SK-N-MC (cell line): ENCODE measurements around the gene KPNB1.
"Not testable (repeated sequence)": the region's sequence is repeated elsewhere in the genome, so short reads cannot be mapped to it uniquely, and the experiment has no call there.

Source experiments
- FOXP2 ChIP-seq: optimal IDR thresholded peaks from 2 replicates; pipeline ENCODE3; 2011; ENCODE audit warnings: mild to moderate bottlenecking, moderate library complexity; ENCODE audit not compliant: insufficient read depth; ENCODE audit errors: extremely low read length, control extremely low read depth
- POLR2AphosphoS5 ChIP-seq: IDR thresholded peaks from 2 replicates; pipeline ENCODE4 v1.6.1; 2012; ENCODE audit warnings: mild to moderate bottlenecking, low read depth, low read length, borderline replicate concordance

GRCh38 chr17:47682727-47683126 is 33.0 kb downstream of the KPNB1 start:
- TF ChIP-seq FOXP2, POLR2AphosphoS5: not testable (repeated sequence)
